ENCODE data around the gene FAM171A2.
A peak's percentile ranks its signal among the peaks of the same experiment; 100 is the strongest.
"Not testable (repeated sequence)": the region's sequence is repeated elsewhere in the genome, so short reads cannot be mapped to it uniquely, and the experiment has no call there.

Gene FAM171A2

DNA sequence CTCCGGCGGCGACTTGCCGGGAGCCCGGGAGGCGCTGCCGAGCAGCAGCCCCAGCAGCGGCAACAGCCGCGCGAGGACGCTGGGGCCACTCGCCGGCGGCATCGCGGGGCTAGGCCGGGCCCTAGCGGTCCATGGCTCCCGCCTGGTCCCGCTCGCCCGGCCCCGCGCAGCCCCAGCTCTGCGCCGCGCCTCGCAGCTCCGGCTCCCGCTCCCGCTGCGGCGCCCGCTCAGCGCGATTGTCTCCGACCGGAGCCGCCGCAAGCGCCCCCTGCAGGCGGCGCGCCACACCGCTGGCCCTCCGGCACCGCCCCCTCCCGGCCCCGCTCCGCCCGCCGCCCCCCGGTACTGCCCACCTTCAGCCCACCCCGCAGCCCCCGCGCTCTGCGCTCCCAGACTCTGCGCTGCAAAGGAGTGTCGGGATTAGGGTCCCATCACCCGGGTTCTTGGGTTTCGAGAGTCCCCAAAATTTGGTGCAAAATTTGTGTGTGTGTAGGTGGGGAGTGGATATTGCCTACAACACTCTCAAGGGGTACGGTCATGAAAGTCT is at the start of gene FAM171A2:
TSS of gene FAM171A2 (minus strand) at position 241 of the 547 bp plus-strand sequence. CDS start at position 102, 139 bp downstream.
- DNase-seq (ENCODE audit: low read depth), result peak; percentile 47

DNA sequence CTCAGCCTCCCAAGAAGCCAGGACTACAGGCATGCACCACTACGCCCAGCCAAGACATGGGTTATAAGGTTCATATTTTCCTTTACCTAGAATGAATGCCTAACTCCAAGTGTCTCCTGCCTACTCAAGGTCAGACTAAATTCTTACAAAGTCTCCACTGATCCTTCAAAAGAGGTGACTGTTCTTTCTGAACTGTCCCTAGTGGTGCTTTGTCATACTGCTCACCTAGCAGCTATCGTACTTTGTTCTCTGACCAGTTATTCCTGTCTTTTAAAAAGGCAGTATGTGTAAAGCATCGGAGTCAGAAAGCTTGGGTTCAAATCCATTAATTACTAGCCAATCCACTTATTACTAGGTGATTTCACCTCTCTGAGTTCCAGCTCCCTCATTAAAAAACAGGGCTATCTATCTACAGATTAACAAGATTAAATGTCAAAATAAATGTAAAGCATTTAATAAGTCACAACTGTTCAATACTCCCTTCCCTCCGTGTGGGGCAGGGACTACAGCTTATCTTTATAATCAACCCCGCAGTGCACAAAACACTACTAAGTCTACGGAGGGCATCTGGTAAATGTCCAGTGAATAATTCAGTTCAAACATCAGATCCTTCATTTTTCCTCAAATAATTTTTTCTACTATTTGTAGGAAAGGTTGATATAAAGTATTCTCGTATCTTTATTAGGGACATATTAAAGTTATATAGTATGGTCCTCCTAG is 45.8 kb upstream of the FAM171A2 start:
- DNase-seq (ENCODE audit: low read depth), result no peak

DNA sequence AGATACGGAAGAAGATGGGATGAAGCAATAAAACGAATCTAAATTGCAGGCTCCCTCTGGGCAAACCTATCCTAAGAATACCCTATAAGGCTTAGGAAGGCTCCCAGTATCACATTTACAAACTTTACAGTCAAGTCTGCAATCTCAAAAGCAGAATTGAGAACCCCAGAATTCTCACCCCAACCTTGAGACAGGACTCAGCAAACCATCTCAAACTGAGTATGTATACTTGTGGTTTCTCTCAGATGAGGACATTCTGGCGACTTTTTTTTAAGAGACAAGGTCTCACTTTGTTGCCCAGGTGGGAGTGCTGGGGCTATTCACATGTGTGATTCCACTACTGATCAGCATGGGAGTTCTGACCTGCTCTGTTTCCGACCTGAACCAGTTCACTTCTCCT is 45.1 kb upstream of the FAM171A2 start:
- DNase-seq (ENCODE audit: low read depth), result no peak

DNA sequence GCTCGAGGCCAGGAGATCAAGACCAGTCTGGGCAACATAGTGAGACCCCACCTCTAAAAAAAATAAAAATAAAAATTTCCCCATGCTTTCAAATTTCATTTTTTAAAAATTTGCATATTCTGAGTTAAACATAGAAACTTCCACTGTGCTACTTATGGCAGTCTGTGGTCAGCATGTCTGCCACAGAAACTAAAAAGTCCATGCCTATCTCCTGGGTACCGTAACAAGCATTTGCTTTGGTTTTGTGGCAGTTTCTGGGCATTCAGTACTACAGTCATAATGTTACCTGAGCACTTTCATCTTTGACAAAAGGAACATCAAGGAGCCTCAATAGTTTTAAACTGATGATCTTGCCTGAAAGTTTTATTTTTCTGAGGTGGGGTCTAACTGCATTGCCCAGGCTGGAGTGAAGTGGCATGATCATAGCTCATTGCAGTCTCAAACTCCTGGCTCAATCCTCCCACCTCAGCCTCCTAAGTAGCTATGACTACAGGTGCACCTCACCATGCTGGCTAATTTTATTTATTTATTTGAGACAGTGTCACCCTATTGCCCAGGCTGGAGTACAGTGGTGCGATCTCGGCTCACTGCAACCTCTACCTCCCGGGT is 39.0 kb upstream of the FAM171A2 start:
- no peak for DNase-seq (ENCODE audit: low read depth)

DNA sequence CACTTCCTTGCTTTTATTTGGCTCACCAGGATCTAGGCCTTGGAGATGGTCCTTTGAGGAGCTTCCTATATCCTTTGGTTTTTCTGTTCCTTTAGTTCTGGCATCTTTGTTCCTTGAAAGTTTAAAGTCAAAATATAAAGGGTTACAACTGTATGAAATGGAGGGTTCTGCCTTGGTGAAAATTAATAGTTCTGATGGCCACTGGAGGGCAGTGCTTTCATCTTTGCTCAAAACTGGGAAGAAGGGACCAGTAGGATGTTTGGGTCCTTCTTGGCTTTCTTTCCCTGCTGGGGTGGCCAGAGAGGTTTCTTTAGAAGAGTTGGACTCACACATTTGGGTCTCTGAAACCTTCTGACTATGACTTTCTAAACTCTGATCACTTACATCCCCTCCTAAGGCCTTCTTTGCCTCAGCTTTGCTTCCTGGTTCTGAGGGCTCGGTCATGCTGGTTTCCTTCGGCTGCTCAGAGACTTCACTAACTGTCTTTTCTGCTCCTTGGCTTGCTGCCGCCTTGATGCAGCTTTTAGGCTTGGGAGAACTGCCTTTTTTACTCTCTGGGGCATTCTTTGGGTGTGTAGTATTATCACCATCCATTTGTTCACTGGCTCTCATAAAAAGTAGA is 36.7 kb upstream of the FAM171A2 start:
- no peak for DNase-seq (ENCODE audit: low read depth)

- no peak for DNase-seq (ENCODE audit: low read depth)
These were observed 35.3 kb upstream of the FAM171A2 start for GRCh38 chr17:44398692-44399691.

DNA sequence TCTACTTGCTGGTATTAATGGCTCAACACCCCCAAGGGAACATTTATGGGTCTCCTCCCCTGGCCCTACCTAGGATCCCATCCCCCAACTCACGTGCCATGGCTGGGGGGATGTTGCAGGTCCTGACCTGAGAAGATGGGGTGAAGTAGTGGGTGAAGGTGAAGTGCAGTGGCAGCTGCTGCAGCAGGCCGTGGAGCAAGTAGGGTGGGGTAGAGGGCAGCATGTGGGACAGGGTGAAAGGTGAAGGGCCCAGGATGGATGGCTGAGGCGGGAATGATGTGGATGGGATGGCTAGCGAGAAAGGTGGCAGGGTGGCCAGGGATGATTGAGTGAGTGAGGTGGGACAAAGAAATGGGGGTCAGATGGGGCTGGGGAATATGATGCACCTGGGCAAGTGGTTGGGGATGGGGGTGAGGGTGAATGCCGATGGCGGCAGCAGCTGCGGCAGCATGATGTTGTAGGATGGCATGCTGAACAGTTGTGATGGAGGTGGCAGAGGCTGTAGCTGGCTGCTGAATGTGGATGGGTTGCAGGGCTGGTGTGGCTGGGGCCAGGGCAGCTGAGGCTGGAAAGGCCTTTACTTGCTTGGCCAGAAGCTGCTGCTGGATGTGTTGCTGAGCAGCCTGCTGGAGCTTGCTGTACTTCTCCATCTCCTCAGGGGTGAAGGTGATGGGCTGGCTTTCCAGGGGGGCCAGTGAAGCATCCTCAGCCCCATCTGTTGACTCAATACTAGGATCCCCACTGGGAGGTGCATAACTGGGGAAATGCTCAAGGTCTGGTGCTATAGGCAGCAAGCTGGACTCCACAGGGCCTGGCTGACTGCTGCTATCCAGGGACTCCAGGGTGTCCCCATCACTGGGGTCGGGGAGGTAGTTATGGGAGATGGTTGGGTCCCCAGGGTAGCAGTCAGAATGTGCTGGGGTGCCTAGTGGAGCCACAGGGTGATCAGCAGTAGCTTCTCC is 34.1 kb upstream of the FAM171A2 start:
- DNase-seq (ENCODE audit: low read depth), result no peak

DNA sequence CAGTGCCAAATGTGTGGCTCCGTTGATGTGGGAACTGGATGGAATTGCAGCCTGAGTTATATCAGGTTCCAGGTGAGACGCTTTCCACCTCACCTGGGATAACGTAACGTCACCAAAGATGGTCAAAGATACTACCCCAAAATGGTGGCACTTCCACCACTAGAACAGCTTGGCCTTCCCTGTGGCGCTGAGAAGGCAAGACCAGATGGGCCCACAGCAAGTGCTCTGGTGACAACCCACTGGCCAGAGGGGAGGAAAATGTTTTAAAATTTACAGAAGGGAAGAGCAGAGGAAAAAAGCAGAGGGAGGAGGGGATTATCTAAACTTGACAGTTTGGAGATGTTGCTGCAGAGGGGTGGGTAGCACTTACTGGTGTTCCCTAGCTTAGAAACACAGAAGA is 33.3 kb upstream of the FAM171A2 start:
- DNase-seq (ENCODE audit: low read depth), result no peak

DNA sequence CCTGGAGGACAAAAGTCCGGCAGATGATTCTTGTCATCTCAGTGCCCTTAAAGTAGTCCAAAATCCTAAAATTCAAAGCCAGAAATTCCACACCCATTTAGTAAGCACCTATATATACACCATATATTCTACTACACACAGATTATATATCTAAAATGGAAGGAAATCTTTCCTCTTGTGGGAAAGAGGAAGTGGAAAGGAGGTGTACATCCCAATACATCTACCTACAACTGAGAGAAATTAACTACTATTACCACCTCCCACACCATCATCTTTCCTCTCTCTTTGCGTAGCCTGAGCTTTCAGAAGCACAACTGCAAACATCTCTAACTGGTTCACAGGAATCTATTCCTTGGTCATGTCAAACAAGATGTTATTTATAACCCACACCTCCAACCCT is 31.2 kb upstream of the FAM171A2 start:
- DNase-seq (ENCODE audit: low read depth), result no peak

DNA sequence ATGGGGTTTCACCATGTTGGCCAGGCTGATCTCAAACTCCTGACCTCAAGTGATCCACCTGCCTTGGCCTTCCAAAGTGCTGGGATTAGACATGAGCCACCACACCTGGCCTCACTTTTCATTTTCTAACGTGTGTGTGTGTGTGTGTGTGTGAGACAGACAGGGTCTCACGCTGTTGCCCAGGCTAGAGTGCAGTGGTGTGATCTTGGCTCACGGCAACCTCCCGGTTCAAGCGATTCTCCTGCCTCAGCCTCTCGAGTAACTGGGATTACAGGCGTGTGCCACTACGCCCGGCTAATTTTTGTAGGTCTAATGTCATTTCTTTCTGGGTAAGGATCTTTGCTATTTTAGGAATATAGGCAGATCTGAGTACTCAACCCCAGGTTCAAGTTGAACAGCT is 30.5 kb upstream of the FAM171A2 start:
- DNase-seq (ENCODE audit: low read depth), result not testable (repeated sequence)

- DNase-seq (ENCODE audit: low read depth), result no peak
These were observed 26.7 kb upstream of the FAM171A2 start for GRCh38 chr17:44390250-44390870.

- no peak for DNase-seq (ENCODE audit: low read depth)
These were observed 26.1 kb upstream of the FAM171A2 start for GRCh38 chr17:44389723-44390202.

- DNase-seq (ENCODE audit: low read depth), result no peak
These were observed 25.6 kb upstream of the FAM171A2 start, which contains the start of gene ITGA2B for GRCh38 chr17:44389281-44389680. Gene ITGA2B (minus strand): TSS chr17:44389649. CDS start chr17:44389473, 176 bp downstream.

- no peak for DNase-seq (ENCODE audit: low read depth)
These were observed 24.2 kb upstream of the FAM171A2 start for GRCh38 chr17:44387804-44388203.

- no peak for DNase-seq (ENCODE audit: low read depth)
These were observed 22.5 kb upstream of the FAM171A2 start for GRCh38 chr17:44386182-44386525.

DNA sequence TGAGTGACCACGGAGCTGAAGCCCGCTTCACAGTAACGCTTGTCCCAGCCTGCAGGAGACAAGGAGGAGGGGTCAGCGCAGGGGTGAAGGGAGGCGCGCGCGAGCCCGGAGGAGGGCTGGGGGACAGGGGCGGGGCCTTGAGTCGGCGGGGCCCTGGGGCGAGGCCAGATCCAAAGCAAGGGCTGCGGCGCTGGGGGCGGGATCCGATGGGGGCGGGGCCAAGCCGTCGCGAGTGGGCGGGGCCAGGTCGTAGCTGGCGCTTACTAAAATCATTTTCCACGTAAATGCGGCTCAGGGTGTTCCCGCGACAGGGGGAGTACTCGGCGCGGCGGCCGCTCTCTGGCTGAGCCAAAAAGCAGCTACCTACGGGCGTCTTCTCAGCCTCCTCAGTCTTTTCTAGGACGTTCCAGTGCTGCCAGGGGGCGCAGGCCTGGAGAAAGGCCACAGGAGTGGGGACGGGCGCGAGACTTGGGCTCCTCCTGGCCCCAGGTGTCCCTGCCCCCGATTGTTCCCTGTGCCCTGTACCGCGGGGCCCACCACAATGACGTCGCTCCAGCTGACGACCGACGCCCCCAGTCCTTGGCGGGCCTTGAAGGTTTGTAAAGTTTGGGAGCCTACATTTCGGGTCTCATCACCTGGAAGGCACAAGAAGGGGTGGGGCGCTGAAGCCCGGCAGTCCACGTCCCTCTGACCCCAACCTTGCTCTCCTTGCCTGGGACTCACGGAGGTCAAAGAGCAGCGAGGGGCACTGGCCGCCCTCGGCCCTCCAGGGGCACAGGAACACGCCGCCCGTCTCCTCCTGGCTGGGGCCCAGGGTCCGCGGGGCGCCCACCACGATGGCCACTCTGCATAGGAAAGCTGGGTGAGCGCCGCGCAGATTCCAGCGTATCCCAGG is 21.9 kb upstream of the FAM171A2 start:
- peak; percentile 82 for DNase-seq (ENCODE audit: low read depth)

- no peak for DNase-seq (ENCODE audit: low read depth)
These were observed 21.2 kb upstream of the FAM171A2 start for GRCh38 chr17:44384823-44385286.

DNA sequence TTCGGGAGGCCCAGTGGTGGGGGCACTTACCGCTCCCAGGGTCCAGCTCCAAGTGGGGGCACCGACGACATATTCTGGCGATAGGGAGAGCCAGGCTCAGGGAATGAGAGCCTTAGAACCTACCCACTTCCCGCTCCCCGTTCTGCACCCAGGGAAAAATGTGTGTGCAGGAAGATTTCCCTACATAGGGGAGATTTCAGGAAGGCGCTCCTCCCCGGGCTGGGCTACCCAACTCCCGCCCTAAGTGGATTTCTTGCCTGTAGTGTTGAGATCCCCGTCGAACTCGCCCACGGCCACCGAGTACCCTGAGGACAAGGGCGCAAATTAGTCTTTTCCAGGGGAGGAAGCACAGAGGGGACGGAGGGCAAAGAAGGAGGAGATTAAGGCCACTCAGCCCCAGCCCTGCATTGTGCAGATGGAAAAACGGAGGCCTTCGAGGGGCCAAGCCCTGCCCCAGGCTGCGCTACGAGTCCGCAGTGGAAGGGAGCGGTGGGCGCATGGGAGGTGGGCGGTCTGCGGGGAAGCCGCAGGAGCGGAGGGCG is 20.7 kb upstream of the FAM171A2 start:
- DNase-seq (ENCODE audit: low read depth), result no peak

- DNase-seq (ENCODE audit: low read depth), result no peak
These were observed 20.2 kb upstream of the FAM171A2 start for GRCh38 chr17:44383861-44384260.

Data from stimulated activated CD4-positive, alpha-beta T cell treated with anti-CD3 and anti-CD28 coated beads, Interleukin-2, amount 100 ng/mL, for 4 hours (primary cell).